PC-3 (cell line): Measurements from ENCODE around the gene CTSA. TPM values are rescaled to one million over a fixed set of nuclear protein-coding genes. Genes with fewer than 3 reads are reported as not detected.

Experiments used
- ATAC-seq: fragments of 200-7000 bp; cut with Tn5 transposase; 2 replicates; pipeline ENCODE4 v1.9.1; 2020; ENCODE audit warnings: mild to moderate bottlenecking, moderate library complexity
- BruUV-seq: library from RNA; stranded (reverse); fragments of 400-500 nt; replicated peaks from 2 replicates; lab custom pipeline; 2021; lab: Mats Ljungman, UMichigan
- CTCF ChIA-PET: fragments of 300-600 bp; sonication (Branson Sonifier 250); formaldehyde crosslinking; loops from one replicate; lab custom pipeline; 2022; ENCODE audit warnings: antibody characterized with exemption; lab: Charles Lee
- POLR2A ChIA-PET: fragments of 300-600 bp; sonication (Branson Sonifier 250); formaldehyde crosslinking; loops from one replicate; lab custom pipeline; 2022; ENCODE audit warnings: antibody characterized with exemption; ENCODE audit not compliant: unreplicated experiment; lab: Charles Lee
- DNase-seq: peaks from one replicate; pipeline ENCODE4 v3.0.0-alpha.2; 2015
- H2AFZ ChIP-seq: fragments of 300-600 bp; sonication (generic); 2 replicates; pipeline ENCODE4 v1.6.0; 2016; ENCODE audit warnings: antibody characterized with exemption, low read length
- H3F3A ChIP-seq: fragments of 300-600 bp; sonication (generic); one replicate; pipeline ENCODE4 v1.6.0; 2017; ENCODE audit warnings: antibody characterized with exemption, low read length, control low read depth, mild to moderate bottlenecking; ENCODE audit not compliant: unreplicated experiment
- H3K27ac ChIP-seq: fragments of 300-600 bp; sonication (generic); 2 replicates; pipeline ENCODE4 v1.5.1; 2016; ENCODE audit warnings: mild to moderate bottlenecking, low read length
- H3K27me3 ChIP-seq: fragments of 300-600 bp; sonication (generic); 2 replicates; pipeline ENCODE4 v1.6.1; 2016; ENCODE audit warnings: low read length, mixed read lengths
- H3K36me3 ChIP-seq: fragments of 300-600 bp; sonication (generic); 2 replicates; pipeline ENCODE4 v1.6.1; 2016; ENCODE audit warnings: low read depth, mixed run types, low read length, mixed read lengths
- H3K4me1 ChIP-seq: fragments of 300-600 bp; sonication (generic); 2 replicates; pipeline ENCODE4 v1.5.1; 2016; ENCODE audit warnings: low read length; ENCODE audit not compliant: insufficient read depth
- H3K4me2 ChIP-seq: fragments of 300-600 bp; sonication (generic); 2 replicates; pipeline ENCODE4 v1.6.0; 2016; ENCODE audit warnings: low read length
- H3K4me3 ChIP-seq: fragments of 300-600 bp; sonication (generic); 2 replicates; pipeline ENCODE4 v1.5.1; 2016; ENCODE audit warnings: mild to moderate bottlenecking, low read length, mixed read lengths
- H3K79me2 ChIP-seq: fragments of 300-600 bp; sonication (generic); 2 replicates; pipeline ENCODE4 v1.6.1; 2017; ENCODE audit warnings: low read length, mixed read lengths
- H3K9ac ChIP-seq: fragments of 300-600 bp; sonication (generic); 2 replicates; pipeline ENCODE4 v1.6.0; 2016; ENCODE audit warnings: mild to moderate bottlenecking, low read length
- H3K9me2 ChIP-seq: fragments of 300-600 bp; sonication (generic); replicated peaks from 2 replicates; pipeline ENCODE4 v1.6.1; 2016; ENCODE audit warnings: mixed run types, low read length, mixed read lengths
- H3K9me3 ChIP-seq: fragments of 300-600 bp; sonication (generic); 2 replicates; pipeline ENCODE4 v1.6.1; 2016; ENCODE audit warnings: low read length, mixed read lengths
- H4K20me1 ChIP-seq: fragments of 300-600 bp; sonication (generic); 2 replicates; pipeline ENCODE4 v1.6.1; 2016; ENCODE audit warnings: low read length, mixed read lengths
- CTCF ChIP-seq: fragments of 300-600 bp; sonication (generic); conservative IDR thresholded peaks from 2 replicates; pipeline ENCODE4 v1.5.1; 2017; ENCODE audit warnings: antibody characterized with exemption, low read depth, mild to moderate bottlenecking, low read length
- EZH2 ChIP-seq: fragments of 300-600 bp; sonication (generic); IDR thresholded peaks from one replicate; pipeline ENCODE4 v1.6.1; 2017; ENCODE audit warnings: antibody characterized with exemption, mild to moderate bottlenecking, low read length; ENCODE audit not compliant: unreplicated experiment
- EZH2phosphoT487 ChIP-seq: fragments of 300-600 bp; sonication (generic); IDR thresholded peaks from 2 replicates; pipeline ENCODE4 v1.6.1; 2018; ENCODE audit warnings: mild to moderate bottlenecking, antibody characterized with exemption, low read length, borderline replicate concordance
- intact Hi-C: fragments of 100-400 bp; cut with micrococcal nuclease; formaldehyde crosslinking; loops from 2 replicates; pipeline ENCODE4 v1.9.0; 2023
- total RNA-seq: library from RNA; depleted of rRNA; stranded (reverse); fragments of >200 nt; gene quantifications from 2 replicates; pipeline ENCODE4 v1.2.3, GENCODE V29; 2014

CTSA gene
- total RNA-seq, 1 experiment from 2014 or later, result 129 TPM

- ATAC-seq (no peak), DNase-seq (no peak)
- H2AFZ ChIP-seq, result no peak overlapping the region
- H3K27me3 ChIP-seq, result no peaks in the 10 kb centered on the region
- no TSS peak for BruUV-seq
- ChIA-PET POLR2A (interaction anchor here (0.7 to 0.8 kb wide), 2 partner anchors 101 to 294 kb away, joined by 4 read pairs; no protein-coding TSS in a partner anchor), CTCF (no interaction called here)
- intact Hi-C loops, result no loop called here
- no peaks in the 10 kb centered on the region for H4K20me1 ChIP-seq
- no peak overlapping the region for H3K4me3 ChIP-seq
- H3K27ac ChIP-seq, result no peak overlapping the region
- no peak for TF ChIP-seq CTCF
- TF ChIP-seq EZH2, result no peak
- TF ChIP-seq EZH2phosphoT487, result no peak
- no peaks in the 10 kb centered on the region for H3K9me3 ChIP-seq
- no peaks in the 10 kb centered on the region for H3F3A ChIP-seq
- H3K4me1 ChIP-seq, result peaks cover 37% of the 10 kb centered on the region
- H3K9me2 ChIP-seq, result no peaks in the 10 kb centered on the region
- H3K4me2 ChIP-seq, result no peak overlapping the region
- no peak overlapping the region for H3K9ac ChIP-seq
- peaks cover under 1% of the 10 kb centered on the region; the same call in 1 of the 2 replicates for H3K36me3 ChIP-seq
- peaks cover 27% of the 10 kb centered on the region for H3K79me2 ChIP-seq
Measured at GRCh38 chr20:45888681-45889080, 2.5 kb upstream of the CTSA start.

- CTCF ChIA-PET, result interaction anchor here (0.6 kb wide), 1 partner anchor 54 kb away, joined by 4 read pairs; no protein-coding TSS in a partner anchor
- H3K9me3 ChIP-seq, result no peaks in the 10 kb centered on the region
- H3K79me2 ChIP-seq, result peaks cover 20% of the 10 kb centered on the region
- ATAC-seq (peak; percentile 1; the same call in 1 of the 2 replicates), DNase-seq (no peak)
- H3K4me3 ChIP-seq, result peak overlapping the region; percentile 78
- H3F3A ChIP-seq, result no peaks in the 10 kb centered on the region
- H3K4me1 ChIP-seq, result peaks cover 25% of the 10 kb centered on the region
- intact Hi-C loops, result loop anchor here (5.0 kb wide), 1 partner anchor 78 kb away; the partner anchor contains the start of gene UBE2C
- no peaks in the 10 kb centered on the region for H3K9me2 ChIP-seq
- no peaks in the 10 kb centered on the region for H4K20me1 ChIP-seq
- TF ChIP-seq EZH2phosphoT487 (no peak), EZH2 (no peak), CTCF (no peak)
- peaks cover 7% of the 10 kb centered on the region; the same call in 1 of the 2 replicates for H3K36me3 ChIP-seq
- BruUV-seq, result no TSS peak
- peak overlapping the region; percentile 16 for H3K27ac ChIP-seq
- POLR2A ChIA-PET, result interaction anchor here (0.6 kb wide), 1 partner anchor 22 kb away, joined by 3 read pairs; no protein-coding TSS in a partner anchor
- no peaks in the 10 kb centered on the region for H3K27me3 ChIP-seq
- H2AFZ ChIP-seq, result peak overlapping the region; percentile 89
- H3K4me2 ChIP-seq, result peak overlapping the region; percentile 96
- H3K9ac ChIP-seq, result peak overlapping the region; percentile 76
Measured at GRCh38 chr20:45890077-45890984, 804 bp upstream of the CTSA start.
